GM21423 (cell line): ENCODE data around the gene SPINK4.
A peak's percentile ranks its signal among the peaks of the same experiment; 100 is the strongest.

Experiments used
- ATAC-seq: cut with Tn5 transposase; IDR thresholded peaks from one replicate; pipeline ENCODE4 v1.9.1; 2021; ENCODE audit warnings: mild to moderate bottlenecking, moderate library complexity; ENCODE audit not compliant: unreplicated experiment

Gene SPINK4, protein sequence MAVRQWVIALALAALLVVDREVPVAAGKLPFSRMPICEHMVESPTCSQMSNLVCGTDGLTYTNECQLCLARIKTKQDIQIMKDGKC

GRCh38 chr9:33239921-33240320 lies at the start of gene SPINK4:
SPINK4 (plus strand) TSS chr9:33240167; CDS start chr9:33240209, 42 bp downstream.
- no peak for ATAC-seq

- no peak for ATAC-seq
These were observed 47.3 kb upstream of the SPINK4 start for GRCh38 chr9:33192493-33193255.

DNA sequence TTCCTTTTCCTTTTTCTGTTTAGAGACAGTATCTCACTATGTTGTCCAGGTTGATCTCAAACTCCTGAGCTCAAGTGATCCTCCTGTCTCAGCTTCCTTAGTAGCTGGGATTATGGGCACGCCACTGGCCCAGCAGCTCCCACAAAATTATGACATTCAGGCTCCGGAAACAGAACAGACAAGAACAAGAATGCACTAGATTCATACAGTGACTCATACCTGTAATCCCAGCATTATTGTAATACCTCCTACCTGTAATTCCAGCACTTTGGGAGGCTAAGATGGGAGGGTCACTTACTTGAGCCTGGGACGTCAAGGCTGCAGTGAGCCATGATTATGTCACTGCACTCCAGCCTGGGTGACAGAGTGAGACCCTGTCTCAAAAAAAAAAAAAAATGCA lies 46.1 kb upstream of the SPINK4 start:
- no peak for ATAC-seq

DNA sequence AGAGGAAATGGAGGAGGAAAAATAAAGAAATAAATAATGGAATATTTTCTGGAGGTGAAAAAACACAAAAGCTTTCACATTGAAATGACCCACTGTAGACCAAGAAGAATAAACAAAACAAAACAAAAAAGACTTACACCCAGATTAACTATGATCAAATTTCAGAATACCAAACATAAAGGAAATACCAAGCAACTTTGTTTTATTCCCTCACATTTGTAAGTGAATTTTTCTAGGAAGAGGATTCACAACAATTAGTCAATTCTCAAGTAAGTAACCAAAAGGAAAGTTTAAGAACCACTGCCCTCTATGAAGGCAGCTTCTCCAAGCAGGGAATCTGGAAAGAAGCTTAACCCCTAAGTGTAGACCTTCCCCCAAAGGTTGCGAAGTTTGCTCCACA lies 43.2 kb upstream of the SPINK4 start:
- no peak for ATAC-seq

- no peak for ATAC-seq
These were observed 42.5 kb upstream of the SPINK4 start for GRCh38 chr9:33197279-33198152.

GRCh38 chr9:33198165-33198564 lies 41.8 kb upstream of the SPINK4 start:
- ATAC-seq = no peak

DNA sequence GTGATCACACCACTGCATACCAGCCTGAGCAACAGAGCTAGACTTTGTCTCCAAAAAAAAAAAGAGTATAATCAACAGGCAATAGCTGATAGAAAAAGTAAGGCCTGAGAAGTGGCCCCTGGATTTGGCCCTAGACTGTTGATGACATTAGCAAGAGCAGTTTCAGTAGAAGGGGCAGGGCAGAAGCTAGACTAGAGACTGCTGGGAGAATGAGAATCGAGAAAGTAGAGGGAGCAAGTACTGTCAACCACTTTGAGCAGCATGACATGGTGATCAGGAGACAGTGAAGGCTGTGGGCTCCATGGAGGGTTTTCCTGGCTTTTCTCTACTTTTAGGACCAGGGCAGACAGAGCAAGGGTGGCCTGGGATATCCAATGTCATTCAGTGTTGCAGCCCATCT lies 37.9 kb upstream of the SPINK4 start:
- peak; percentile 33 for ATAC-seq

GRCh38 chr9:33202552-33203201 lies 37.3 kb upstream of the SPINK4 start:
- peak; percentile 100 for ATAC-seq

GRCh38 chr9:33209394-33209793 lies 30.6 kb upstream of the SPINK4 start:
- ATAC-seq = no peak

DNA sequence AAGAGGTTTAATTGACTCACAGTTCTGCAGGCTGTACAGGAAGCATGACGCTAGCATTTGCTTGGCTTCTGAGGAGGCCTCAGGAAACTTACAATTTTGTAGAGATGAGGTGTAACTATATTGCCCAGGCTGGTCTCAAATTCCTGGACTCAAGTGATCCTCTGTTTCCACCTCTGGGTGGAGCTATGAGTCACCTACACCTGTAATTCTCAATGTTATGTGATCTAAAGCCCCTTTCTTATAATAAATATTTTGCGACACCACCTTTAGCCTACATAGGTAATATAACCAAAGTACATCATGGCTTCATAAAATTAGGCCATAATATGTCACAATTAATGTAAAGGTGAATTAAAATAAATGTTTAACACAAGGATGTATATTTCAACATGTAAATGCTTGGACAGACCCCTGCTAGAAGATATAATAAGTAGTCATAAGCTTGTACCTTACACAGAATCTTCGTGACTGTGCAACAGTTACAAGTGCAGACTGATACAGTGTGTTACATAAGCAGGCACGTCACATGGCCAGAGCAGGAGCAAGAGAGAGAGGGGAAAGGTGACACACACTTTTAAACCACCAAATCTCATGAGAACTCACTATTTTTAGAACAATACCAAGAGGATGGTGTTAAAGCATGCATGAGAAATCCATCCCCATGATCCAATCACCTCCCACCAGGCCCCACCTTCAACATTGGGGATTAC lies 29.8 kb upstream of the SPINK4 start:
- ATAC-seq = no peak

DNA sequence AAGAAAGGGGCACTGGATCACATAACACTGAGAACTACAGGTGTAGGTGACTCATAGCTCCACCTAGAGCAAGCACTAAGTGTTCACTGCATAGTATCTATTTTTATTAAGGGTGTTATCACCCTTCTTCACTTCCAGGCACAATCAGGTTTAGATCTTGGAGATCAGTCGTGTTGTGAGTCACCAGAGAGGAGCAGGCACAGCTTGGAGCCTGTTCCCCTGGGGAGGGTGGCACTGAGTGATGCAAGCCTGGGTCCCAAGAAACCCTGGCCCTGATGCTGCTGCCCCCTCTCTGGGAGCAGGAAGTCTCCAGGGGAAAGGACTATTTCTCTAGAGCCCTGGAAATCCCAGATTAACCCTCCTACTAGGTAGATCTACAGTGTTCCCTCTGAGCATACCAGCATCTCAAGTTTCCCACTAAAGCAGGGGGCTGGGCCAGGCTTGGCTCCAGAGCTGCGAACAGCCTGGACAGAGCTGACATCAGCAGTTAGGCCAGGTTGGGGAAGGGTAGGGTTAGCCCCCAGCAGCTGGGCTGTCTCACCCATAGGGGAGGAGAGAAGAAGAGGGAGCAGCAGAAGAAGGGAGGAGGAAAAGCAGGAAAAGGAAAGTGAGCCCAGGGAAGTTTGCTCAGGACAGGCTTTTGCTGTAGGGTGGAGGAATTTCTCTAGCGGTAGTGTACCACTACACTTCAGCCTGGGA lies 28.1 kb upstream of the SPINK4 start:
- no peak for ATAC-seq

DNA sequence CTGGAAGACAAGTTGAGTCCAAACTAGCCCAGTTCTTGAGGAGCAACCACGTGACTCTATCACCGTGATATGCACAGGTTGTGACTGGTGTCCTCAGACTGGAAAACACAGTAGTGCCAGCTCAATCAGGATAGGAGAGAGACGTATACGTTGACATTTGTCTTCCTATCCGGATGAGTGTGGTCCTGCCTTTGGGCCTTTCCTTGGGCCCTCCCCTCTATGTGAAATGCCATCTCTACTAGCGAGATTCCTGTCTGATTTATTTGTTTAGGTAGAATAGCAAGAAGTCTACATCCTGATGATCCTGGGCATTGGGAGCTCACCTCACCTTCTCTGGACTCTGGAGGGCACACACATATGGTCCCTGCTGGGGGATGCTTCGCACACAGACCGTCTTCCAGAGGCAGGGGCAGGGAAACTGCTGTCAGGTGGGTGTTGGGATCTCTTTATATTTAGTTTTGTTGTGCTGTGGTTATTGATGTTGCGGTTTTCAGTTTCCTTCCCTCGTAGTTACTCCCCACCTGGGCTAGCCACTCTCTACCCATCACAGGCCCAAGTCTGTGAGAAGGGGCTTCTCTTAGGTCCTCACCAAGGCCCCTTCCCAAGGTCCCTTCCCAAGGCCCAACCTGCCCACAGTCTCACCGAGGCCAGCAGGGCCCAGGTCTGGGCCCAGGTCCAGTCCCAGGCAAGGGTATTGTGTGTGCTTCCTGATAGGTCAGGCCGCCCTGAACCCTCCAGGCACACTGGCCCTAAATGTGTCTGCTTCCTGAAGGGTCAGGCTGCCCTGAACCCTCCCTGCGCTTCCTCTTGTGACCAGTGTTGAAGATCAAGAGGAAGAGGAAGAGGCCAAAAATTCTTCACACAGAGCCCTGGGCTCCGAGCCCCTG lies 19.0 kb upstream of the SPINK4 start:
- no peak for ATAC-seq

GRCh38 chr9:33221568-33221884 lies 18.4 kb upstream of the SPINK4 start:
- no peak for ATAC-seq

DNA sequence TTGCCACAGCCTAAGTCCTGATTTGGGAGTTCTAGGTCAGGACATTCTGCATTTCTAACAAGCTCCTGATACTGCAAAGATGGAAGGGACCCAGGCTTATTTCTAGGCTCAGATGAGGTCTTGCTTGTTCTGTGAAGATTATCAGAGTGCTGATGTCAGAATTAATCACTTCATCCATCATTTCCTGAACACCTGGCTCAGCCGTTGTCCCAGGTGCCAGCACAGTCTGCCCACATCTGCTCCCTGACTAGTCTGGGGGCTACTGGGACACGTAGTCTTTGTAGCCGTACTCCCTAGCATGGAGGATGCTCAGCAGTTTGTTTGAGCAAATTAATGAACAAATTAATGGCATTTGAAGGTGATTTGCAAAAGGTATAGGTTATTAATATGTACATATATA lies 17.9 kb upstream of the SPINK4 start:
- ATAC-seq = no peak

DNA sequence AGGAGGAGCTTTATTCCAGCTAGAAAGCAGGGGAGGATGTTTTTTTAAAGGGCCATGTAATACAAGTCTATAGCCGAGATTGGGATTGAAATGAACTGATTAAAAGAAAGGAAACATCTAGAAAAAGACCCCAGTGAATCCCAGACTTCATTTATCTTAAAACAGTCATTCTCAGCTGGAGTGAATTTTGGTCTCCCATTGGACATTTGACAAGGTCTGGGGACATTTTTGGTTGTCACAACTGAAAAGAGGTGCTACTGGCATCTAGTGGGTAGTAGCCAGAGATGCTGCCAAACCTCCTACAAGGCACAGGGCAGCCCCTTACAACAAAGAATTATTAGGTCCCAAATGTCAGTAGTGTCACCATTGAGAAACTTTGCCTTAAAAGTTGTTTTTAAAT lies 16.3 kb upstream of the SPINK4 start:
- no peak for ATAC-seq

DNA sequence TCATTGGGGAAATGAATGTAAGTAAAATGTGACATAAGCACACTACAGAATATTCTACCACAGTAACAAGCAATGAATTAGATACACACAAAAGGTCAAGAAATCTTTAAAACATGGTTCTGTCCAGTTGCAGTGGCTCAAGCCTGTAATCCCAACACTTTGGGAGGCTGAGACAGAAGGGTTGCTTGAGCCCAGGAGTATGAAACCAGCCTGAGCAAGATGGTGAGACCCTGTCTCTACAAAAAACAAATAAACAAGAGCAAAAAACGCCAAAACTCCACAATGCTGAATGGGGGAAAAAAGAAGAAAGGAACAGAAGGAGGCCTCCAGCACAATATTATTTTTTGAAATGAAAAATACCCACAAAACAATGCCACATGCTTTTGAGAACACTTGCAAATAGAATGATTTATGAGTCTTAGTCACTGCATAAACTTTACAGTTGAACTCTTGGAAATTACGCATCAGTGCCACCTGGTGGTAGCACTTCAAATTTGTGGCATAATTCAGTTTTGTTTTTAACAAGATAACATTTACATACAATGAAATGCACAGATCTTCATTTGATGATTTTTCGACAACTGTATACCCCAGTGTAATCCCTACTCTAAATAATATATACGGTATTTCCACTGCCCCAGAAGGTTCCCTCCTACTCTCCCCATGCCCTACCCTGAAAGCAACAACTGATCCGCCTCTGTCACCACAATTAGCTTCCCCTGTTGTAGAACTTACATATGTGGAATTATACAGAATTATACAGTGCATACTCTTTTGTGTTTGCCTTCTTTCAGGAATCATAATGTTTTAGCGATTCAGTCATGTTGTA lies 14.4 kb upstream of the SPINK4 start:
- ATAC-seq = peak; percentile 35

- ATAC-seq = peak; percentile 57
These were observed 13.0 kb upstream of the SPINK4 start for GRCh38 chr9:33227008-33227398.

- no peak for ATAC-seq
These were observed 12.2 kb upstream of the SPINK4 start for GRCh38 chr9:33227741-33228140.

- ATAC-seq = no peak
These were observed 11.4 kb upstream of the SPINK4 start for GRCh38 chr9:33228606-33229005.
